ENCODE results near the gene ZBTB20. TPM values are rescaled to one million over a fixed set of nuclear protein-coding genes. Genes with fewer than 3 reads are reported as not detected.

The ZBTB20 gene
- total RNA-seq, 2 donors from 2014 or later: 111 to 189 TPM

DNA sequence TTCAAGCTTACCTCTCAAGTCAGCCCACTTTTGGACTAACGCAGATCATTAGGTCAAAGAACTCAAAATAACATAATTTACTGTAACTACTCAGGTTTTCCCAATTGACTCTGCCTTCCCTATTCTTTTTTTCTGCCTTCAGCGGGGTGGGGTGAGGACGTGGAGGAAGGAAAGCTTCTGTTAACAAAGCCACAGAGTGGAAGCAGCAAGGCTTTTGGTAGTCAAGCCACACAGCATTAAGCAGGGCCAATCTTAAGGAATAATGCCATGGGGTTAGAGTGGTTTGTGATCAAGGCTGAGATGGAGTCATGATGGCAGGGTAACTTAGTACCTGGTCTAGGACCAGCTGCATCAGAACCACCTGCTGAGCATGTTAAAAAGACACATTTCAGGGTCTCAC is 575.7 kb downstream of the ZBTB20 start:
- H3K4me1 ChIP-seq (replicated peaks): no peaks in the 10 kb centered on the region
- no peaks in the 10 kb centered on the region for H3K27me3 ChIP-seq (replicated peaks; ENCODE audit: insufficient read depth)
- H3K9me3 ChIP-seq: no peaks in the 10 kb centered on the region
- TF ChIP-seq CTCF (IDR thresholded peaks at IDR 0.05) (no peak), POLR2AphosphoS5 (IDR thresholded peaks at IDR 0.05) (no peak), POLR2A (IDR thresholded peaks at IDR 0.05) (no peak)
- H3K27ac ChIP-seq: no peak overlapping the region
- no peak overlapping the region for H3K4me3 ChIP-seq
- DNase-seq (ENCODE audit: low spot score): no peak
- intact Hi-C loops (cut with DNase I): no loop called here
- 83% methylated on average over 3 of the region's 3 CpGs for WGBS
- H3K36me3 ChIP-seq: no peaks in the 10 kb centered on the region

GRCh38 chr3:114569186-114569585 is 577.9 kb downstream of the ZBTB20 start:
- Histone ChIP-seq H3K4me1 (replicated peaks) (no peaks in the 10 kb centered on the region), H3K4me3 (no peak overlapping the region), H3K27ac (no peak overlapping the region), H3K9me3 (no peaks in the 10 kb centered on the region), H3K36me3 (no peaks in the 10 kb centered on the region), H3K27me3 (replicated peaks; ENCODE audit: insufficient read depth) (no peaks in the 10 kb centered on the region)
- 72% methylated on average over 2 of the region's 2 CpGs for WGBS
- intact Hi-C loops (cut with DNase I): no loop called here
- TF ChIP-seq POLR2A (IDR thresholded peaks at IDR 0.05) (no peak), POLR2AphosphoS5 (IDR thresholded peaks at IDR 0.05) (no peak), CTCF (IDR thresholded peaks at IDR 0.05) (no peak)
- no peak for DNase-seq (ENCODE audit: low spot score)

GRCh38 chr3:114567771-114568170 is 579.3 kb downstream of the ZBTB20 start:
- H3K9me3 ChIP-seq: no peaks in the 10 kb centered on the region
- H3K27me3 ChIP-seq (replicated peaks; ENCODE audit: insufficient read depth): no peaks in the 10 kb centered on the region
- no peak overlapping the region for H3K4me3 ChIP-seq
- intact Hi-C loops (cut with DNase I): no loop called here
- H3K36me3 ChIP-seq: no peaks in the 10 kb centered on the region
- TF ChIP-seq POLR2AphosphoS5 (IDR thresholded peaks at IDR 0.05) (no peak), CTCF (IDR thresholded peaks at IDR 0.05) (no peak), POLR2A (IDR thresholded peaks at IDR 0.05) (no peak)
- H3K4me1 ChIP-seq (replicated peaks): no peaks in the 10 kb centered on the region
- DNase-seq (ENCODE audit: low spot score): no peak
- WGBS: 92% methylated on average over 2 of the region's 2 CpGs
- no peak overlapping the region for H3K27ac ChIP-seq

DNA sequence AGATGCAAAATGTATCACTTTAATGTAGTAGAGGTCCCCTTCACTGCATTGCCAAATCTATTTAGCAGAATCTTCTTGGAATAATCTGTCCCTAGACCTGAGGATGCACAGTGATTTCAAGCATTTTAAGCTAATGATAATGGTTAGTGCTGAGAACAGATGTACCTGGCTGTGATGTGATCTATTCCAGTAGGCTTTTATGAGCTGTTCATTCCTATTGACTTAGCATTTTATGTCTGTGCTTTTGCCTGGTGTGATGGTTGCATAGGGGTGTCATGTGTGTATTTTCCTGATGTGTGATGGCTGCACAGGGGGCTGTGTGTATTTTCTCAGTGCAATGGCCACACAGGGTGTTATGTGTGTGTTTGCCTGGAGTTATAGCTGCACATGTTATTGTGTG is 580.3 kb downstream of the ZBTB20 start:
- H3K27ac ChIP-seq: no peak overlapping the region
- H3K27me3 ChIP-seq (replicated peaks; ENCODE audit: insufficient read depth): no peaks in the 10 kb centered on the region
- H3K9me3 ChIP-seq: no peaks in the 10 kb centered on the region
- intact Hi-C loops (cut with DNase I): no loop called here
- H3K36me3 ChIP-seq: no peaks in the 10 kb centered on the region
- no peak for TF ChIP-seq CTCF (IDR thresholded peaks at IDR 0.05)
- no peak for TF ChIP-seq POLR2A (IDR thresholded peaks at IDR 0.05)
- no peak for TF ChIP-seq POLR2AphosphoS5 (IDR thresholded peaks at IDR 0.05)
- no peaks in the 10 kb centered on the region for H3K4me1 ChIP-seq (replicated peaks)
- no peak for DNase-seq (ENCODE audit: low spot score)
- no peak overlapping the region for H3K4me3 ChIP-seq

DNA sequence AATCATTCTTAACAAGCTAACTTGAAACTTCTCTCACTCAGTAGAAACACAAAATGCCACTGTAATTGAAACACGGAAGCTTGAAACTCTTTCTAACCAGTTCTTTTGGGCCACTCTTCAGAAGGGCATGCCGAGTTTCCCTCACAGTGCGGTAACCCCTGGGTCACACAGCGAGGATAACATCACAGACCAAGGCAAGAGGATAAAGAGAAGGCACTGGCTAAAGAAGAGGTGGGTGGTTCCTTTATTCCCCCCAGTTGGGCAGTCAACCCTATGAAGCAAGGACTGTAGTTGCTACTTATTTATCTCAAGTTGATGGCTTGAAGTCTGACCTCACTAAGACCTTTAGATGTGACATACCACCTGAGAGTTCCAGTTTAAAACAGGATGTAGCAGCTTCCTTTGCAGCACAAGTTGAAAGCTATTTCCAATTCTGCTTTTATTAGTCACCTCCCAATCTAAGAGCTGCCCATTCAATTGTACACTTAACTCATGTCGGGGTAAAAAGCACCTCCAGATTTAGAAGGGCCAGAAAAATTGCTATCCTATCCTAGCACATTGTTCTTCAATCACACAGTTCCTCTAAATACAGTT is 580.8 kb downstream of the ZBTB20 start:
- TF ChIP-seq CTCF (IDR thresholded peaks at IDR 0.05): no peak
- TF ChIP-seq POLR2A (IDR thresholded peaks at IDR 0.05): no peak
- TF ChIP-seq POLR2AphosphoS5 (IDR thresholded peaks at IDR 0.05): no peak
- 76% methylated on average over 5 of the region's 5 CpGs for WGBS
- no peaks in the 10 kb centered on the region for H3K27me3 ChIP-seq (replicated peaks; ENCODE audit: insufficient read depth)
- H3K36me3 ChIP-seq: no peaks in the 10 kb centered on the region
- no peak for DNase-seq (ENCODE audit: low spot score)
- H3K4me1 ChIP-seq (replicated peaks): no peaks in the 10 kb centered on the region
- H3K9me3 ChIP-seq: no peaks in the 10 kb centered on the region
- H3K4me3 ChIP-seq: no peak overlapping the region
- no peak overlapping the region for H3K27ac ChIP-seq
- intact Hi-C loops (cut with DNase I): no loop called here
